K562 (cell line): ENCODE measurements around the gene BRAF. TPM values are rescaled to one million over a fixed set of nuclear protein-coding genes. Genes with fewer than 3 reads are reported as not detected.

Experiments used
- BDP1 ChIP-seq: IDR thresholded peaks from 3 replicates; pipeline ENCODE4 v1.6.1; 2011; ENCODE audit not compliant: insufficient read length, insufficient read depth
- BRF2 ChIP-seq: IDR thresholded peaks from 3 replicates; pipeline ENCODE4 v1.6.1; 2011; ENCODE audit warnings: borderline replicate concordance, mild to moderate bottlenecking; ENCODE audit not compliant: insufficient read length, insufficient read depth
- CBFA2T3 ChIP-seq: fragments of 450-650 bp; IDR thresholded peaks from 2 replicates; pipeline ENCODE4 v1.6.1; 2017
- CBFB ChIP-seq: sonication (generic); formaldehyde crosslinking; IDR thresholded peaks from 2 replicates; pipeline ENCODE4 v1.4.0; 2020; ENCODE audit warnings: mild to moderate bottlenecking, missing genetic modification reagents
- DDX20 ChIP-seq: fragments of 450-650 bp; IDR thresholded peaks from 2 replicates; pipeline ENCODE4 v1.6.1; 2016; ENCODE audit warnings: missing genetic modification characterization, low read depth, mild to moderate bottlenecking, missing compliant biosample characterization, moderate library complexity
- HDAC1 ChIP-seq, 2 experiments: fragments of 450-650 bp; IDR thresholded peaks; 2 replicates each; pipeline ENCODE4 v1.6.1; 2016 to 2017; ENCODE audit warnings: inconsistent platforms in 1 of 2, mild to moderate bottlenecking in 1 of 2, moderate library complexity in 1 of 2
- MNT ChIP-seq, 2 experiments: fragments of 450-650 bp; conservative IDR thresholded peaks; 2 replicates each; pipeline ENCODE4 v1.6.1; 2017; ENCODE audit warnings: mild to moderate bottlenecking in 2 of 2, moderate library complexity in 2 of 2
- NR4A1 ChIP-seq, 2 experiments: fragments of 250-450 bp in 1 of 2; fragments of 450-650 bp in 1 of 2; sonication (Bioruptor Pico) in 1 of 2; IDR thresholded peaks; 2 replicates each; pipeline versions ENCODE4 v1.4.0 to v1.6.1; 2016 to 2020; ENCODE audit warnings: mild to moderate bottlenecking in 2 of 2, missing compliant biosample characterization in 1 of 2, missing genetic modification characterization in 1 of 2, moderate library complexity in 1 of 2
- PHTF2 ChIP-seq: fragments of 250-450 bp; sonication (Bioruptor Pico); IDR thresholded peaks from 2 replicates; pipeline ENCODE4 v1.5.0; 2021; ENCODE audit warnings: mild to moderate bottlenecking
- SREBF2 ChIP-seq: sonication (generic); formaldehyde crosslinking; IDR thresholded peaks from 2 replicates; pipeline ENCODE4 v1.4.0; 2020; ENCODE audit warnings: mild to moderate bottlenecking, missing genetic modification reagents
- TSHZ1 ChIP-seq: fragments of 250-450 bp; sonication (Bioruptor Pico); IDR thresholded peaks from 2 replicates; pipeline ENCODE4 v1.4.0; 2020; ENCODE audit warnings: mild to moderate bottlenecking, moderate library complexity
- ZFP30 ChIP-seq: fragments of 250-450 bp; sonication (Bioruptor Pico); IDR thresholded peaks from 2 replicates; pipeline ENCODE4 v1.8.0; 2022; ENCODE audit warnings: moderate library complexity, mild to moderate bottlenecking, inconsistent platforms, borderline replicate concordance
- ZNF408 ChIP-seq: fragments of 250-450 bp; sonication (Bioruptor Pico); IDR thresholded peaks from 2 replicates; pipeline ENCODE4 v1.4.0; 2020; ENCODE audit warnings: low read depth, mild to moderate bottlenecking, moderate library complexity
- polyA plus RNA-seq, 8 experiments: library from polyadenylated mRNA; depleted of rRNA in 4 of 8; stranded (reverse) in 5 of 8; unstranded in 3 of 8; fragments of >200 nt; fragmentation: Nextera tagmentation in 2 of 8; fragmentation: Illumina TruSeq in 1 of 8; extraction: Ambion mirVana in 2 of 8; extraction: Trizol in 1 of 8; gene quantifications; 2 replicates each; pipeline versions ENCODE4 v1.2.1 to v1.2.3, GENCODE V29; 2011 to 2014; ENCODE audit warnings: inconsistent platforms in 1 of 8, missing spikeins in 1 of 8
- total RNA-seq, 7 experiments: library from RNA; depleted of rRNA in 6 of 7; stranded (reverse); fragments of >200 nt in 6 of 7; fragmentation: Illumina TruSeq in 2 of 7; extraction: Trizol in 2 of 7; gene quantifications; 2 replicates each; pipeline versions ENCODE4 v1.2.1 to v1.2.3, GENCODE V29; 2011 to 2021; ENCODE audit warnings: low replicate concordance in 1 of 7

BRAF gene
- total and polyA plus RNA-seq, 9 of the 15 experiments (the other 6 are each of a cell fraction or from before 2014, with no cell fraction given) = 3.6 to 38.3 (median 21.9) TPM

- TF ChIP-seq BRF2 = no peak
- no peak for TF ChIP-seq TSHZ1 (CRISPR knock-in tag)
- no peak for TF ChIP-seq MNT (conservative IDR thresholded peaks at IDR 0.05)
- TF ChIP-seq CBFB (CRISPR knock-in tag) = no peak
- TF ChIP-seq ZNF408 (CRISPR knock-in tag) = no peak
- TF ChIP-seq ZFP30 (CRISPR knock-in tag) = no peak
- TF ChIP-seq HDAC1 (IDR thresholded peaks at IDR 0.05) = no peak
- TF ChIP-seq SREBF2 = no peak
- no peak for TF ChIP-seq CBFA2T3
- no peak for TF ChIP-seq PHTF2 (CRISPR knock-in tag)
- no peak for TF ChIP-seq BDP1
- TF ChIP-seq NR4A1 (CRISPR knock-in tag; IDR thresholded peaks at IDR 0.05) = no peak
- TF ChIP-seq NR4A1 (tag; IDR thresholded peaks at IDR 0.05) = no peak
- TF ChIP-seq DDX20 (tag) = no peak; the same call in 1 of the 2 replicates
Observed at GRCh38 chr7:140674899-140675701, 249.6 kb downstream of the BRAF start (continued).
